HCT116 (cell line): Measurements from ENCODE around the gene TMEM132C. TPM values are rescaled to one million over a fixed set of nuclear protein-coding genes. Genes with fewer than 3 reads are reported as not detected.

ENCODE experiments used
- ATAC-seq: fragments of 200-7000 bp; cut with Tn5 transposase; 2 replicates; pipeline ENCODE4 v1.9.1; 2020; ENCODE audit warnings: mild to moderate bottlenecking, moderate library complexity
- BruUV-seq: library from RNA; stranded (reverse); fragments of 400-500 nt; replicated peaks from 2 replicates; lab custom pipeline; 2021; lab: Mats Ljungman, UMichigan
- CTCF ChIA-PET: fragments of 300-600 bp; sonication (Branson Sonifier 250); formaldehyde crosslinking; loops from one replicate; lab custom pipeline; 2021; ENCODE audit warnings: antibody characterized with exemption; lab: Charles Lee
- POLR2A ChIA-PET: fragments of 300-600, 350-600 bp; sonication (Branson Sonifier 250); formaldehyde crosslinking; loops from one replicate; lab custom pipeline; 2021; ENCODE audit warnings: antibody characterized with exemption; lab: Charles Lee
- RAD21 ChIA-PET, 2 experiments: fragments of 300-600 bp; sonication (Branson Sonifier 250); formaldehyde crosslinking; loops; one replicate each; lab custom pipeline; 2023; ENCODE audit warnings: low total read pairs in 2 of 2; ENCODE audit not compliant: uncharacterized antibody in 2 of 2, unreplicated experiment in 2 of 2, low non-redundant PET in 1 of 2; lab: Charles Lee
- DNase-seq: peaks from one replicate; pipeline ENCODE4 v3.0.0-alpha.2; 2010; ENCODE audit warnings: low read depth, low spot score
- H2AFZ ChIP-seq: fragments of 200-600 bp; shearing (Covaris generic), sonication (generic); 2 replicates; pipeline ENCODE4 v1.6.1; 2017; ENCODE audit warnings: low read depth, mixed run types, mixed read lengths, antibody characterized with exemption, low read length; ENCODE audit not compliant: poor library complexity, severe bottlenecking
- H3K27ac ChIP-seq: 2 replicates; pipeline ENCODE4 v1.5.1; 2012; ENCODE audit warnings: low read depth, low read length
- H3K27me3 ChIP-seq: fragments of 200-600 bp; sonication (generic); 2 replicates; pipeline ENCODE4 v1.6.1; 2016; ENCODE audit warnings: mixed run types, low read length, mixed read lengths; ENCODE audit not compliant: insufficient read depth
- H3K36me3 ChIP-seq, 2 experiments: fragments of 200-500 bp in 1 of 2; fragments of 200-600 bp in 1 of 2; sonication (Bioruptor generic) in 1 of 2; sonication (generic) in 1 of 2; 2 replicates each; pipeline versions ENCODE4 v1.5.1 to v1.6.1; 2014 to 2016; ENCODE audit warnings: low read length in 2 of 2, inconsistent platforms in 1 of 2, mixed read lengths in 1 of 2, mixed run types in 1 of 2; ENCODE audit not compliant: insufficient read depth in 2 of 2, control insufficient read depth in 1 of 2
- H3K4me1 ChIP-seq, 2 experiments: fragments of 200-600 bp in 1 of 2; sonication (generic) in 1 of 2; 2 replicates each; pipeline versions ENCODE4 v1.5.1 to v1.6.1; 2012 to 2017; ENCODE audit warnings: low read length in 2 of 2, inconsistent platforms in 1 of 2, mild to moderate bottlenecking in 1 of 2, mixed read lengths in 1 of 2, mixed run types in 1 of 2, moderate library complexity in 1 of 2; ENCODE audit not compliant: insufficient read depth in 2 of 2, control insufficient read depth in 1 of 2
- H3K4me2 ChIP-seq: fragments of 200-600 bp; sonication (generic); 2 replicates; pipeline ENCODE4 v1.6.1; 2017; ENCODE audit warnings: mixed run types, low read length, mixed read lengths
- H3K4me3 ChIP-seq, 2 experiments: fragments of 200-600 bp in 1 of 2; sonication (generic) in 1 of 2; replicated peaks in 1 of 2; 2 replicates each; pipeline ENCODE4 v1.5.1; 2011 to 2016; ENCODE audit warnings: low read length in 2 of 2, control low read depth in 1 of 2, low read depth in 1 of 2, mild to moderate bottlenecking in 1 of 2, mixed read lengths in 1 of 2, mixed run types in 1 of 2
- H3K79me2 ChIP-seq: fragments of 200-600 bp; sonication (generic); 2 replicates; pipeline ENCODE4 v1.6.1; 2017; ENCODE audit warnings: mild to moderate bottlenecking, mixed run types, low read length, moderate library complexity, mixed read lengths; ENCODE audit not compliant: insufficient read depth
- H3K9ac ChIP-seq: fragments of 200-600 bp; sonication (generic); 2 replicates; pipeline ENCODE4 v1.6.1; 2016; ENCODE audit warnings: low read length, mixed read lengths
- H3K9me2 ChIP-seq: fragments of 200-600 bp; sonication (generic), shearing (Covaris generic); 2 replicates; pipeline ENCODE4 v1.6.1; 2017; ENCODE audit warnings: mixed run types, mild to moderate bottlenecking, moderate library complexity; ENCODE audit not compliant: insufficient read depth
- H3K9me3 ChIP-seq, 2 experiments: fragments of 200-500 bp in 1 of 2; fragments of 200-600 bp in 1 of 2; sonication (Bioruptor generic) in 1 of 2; sonication (generic) in 1 of 2; 2 replicates each; pipeline ENCODE4 v1.6.1; 2014 to 2017; ENCODE audit warnings: low read length in 2 of 2, mixed read lengths in 2 of 2, inconsistent platforms in 1 of 2, low read depth in 1 of 2, mild to moderate bottlenecking in 1 of 2, mixed run types in 1 of 2, moderate library complexity in 1 of 2; ENCODE audit not compliant: control insufficient read depth in 1 of 2, insufficient read depth in 1 of 2
- H4K20me1 ChIP-seq: fragments of 200-600 bp; sonication (generic), shearing (Covaris generic); 2 replicates; pipeline ENCODE4 v1.6.1; 2017; ENCODE audit warnings: mixed run types, mild to moderate bottlenecking, moderate library complexity; ENCODE audit not compliant: insufficient read depth
- CEBPB ChIP-seq: IDR thresholded peaks from 2 replicates; pipeline ENCODE4 v1.6.1; 2012; ENCODE audit warnings: low read depth
- CTCF ChIP-seq, 3 experiments: fragments of 200-600 bp in 1 of 3; sonication (generic) in 1 of 3; IDR thresholded peaks in 2 of 3; conservative IDR thresholded peaks in 1 of 3; 2 replicates each; pipeline ENCODE4 v1.5.1; 2012 to 2017; ENCODE audit warnings: low read depth in 2 of 3, low read length in 2 of 3, antibody characterized with exemption in 1 of 3, borderline replicate concordance in 1 of 3, control low read depth in 1 of 3, mild to moderate bottlenecking in 1 of 3, mixed read lengths in 1 of 3, mixed run types in 1 of 3, moderate library complexity in 1 of 3; ENCODE audit not compliant: insufficient read depth in 1 of 3
- ELF1 ChIP-seq: IDR thresholded peaks from 2 replicates; pipeline ENCODE4 v1.6.1; 2012; ENCODE audit warnings: low read depth, borderline replicate concordance
- EZH2 ChIP-seq: fragments of 200-600 bp; sonication (generic); IDR thresholded peaks from 2 replicates; pipeline ENCODE4 v1.6.1; 2017; ENCODE audit warnings: antibody characterized with exemption, mixed run types
- EZH2phosphoT487 ChIP-seq: fragments of 200-600 bp; IDR thresholded peaks from 2 replicates; pipeline ENCODE4 v1.6.1; 2018; ENCODE audit warnings: antibody characterized with exemption, borderline replicate concordance
- FOSL1 ChIP-seq: IDR thresholded peaks from 2 replicates; pipeline ENCODE4 v1.6.1; 2012; ENCODE audit warnings: low read depth
- MAX ChIP-seq: IDR thresholded peaks from 2 replicates; pipeline ENCODE4 v1.6.1; 2012
- REST ChIP-seq: IDR thresholded peaks from 2 replicates; pipeline ENCODE4 v1.6.1; 2012; ENCODE audit warnings: low read depth
- SRF ChIP-seq: IDR thresholded peaks from 2 replicates; pipeline ENCODE4 v1.6.1; 2012; ENCODE audit warnings: low read depth
- ZBTB33 ChIP-seq: IDR thresholded peaks from 2 replicates; pipeline ENCODE4 v1.6.1; 2011; ENCODE audit warnings: mild to moderate bottlenecking, low read length, moderate library complexity; ENCODE audit not compliant: insufficient replicate concordance; ENCODE audit errors: extremely low read depth
- intact Hi-C: fragments of 100-400 bp; cut with micrococcal nuclease; formaldehyde crosslinking; loops from 2 replicates; pipeline ENCODE4 v1.10.0; 2022
- total RNA-seq: library from RNA; stranded (reverse); gene quantifications from one replicate; pipeline ENCODE4 v1.2.1, GENCODE V29; 2021; ENCODE audit not compliant: unreplicated experiment

The TMEM132C gene
- total RNA-seq, 1 experiment from 2014 or later: not detected

GRCh38 chr12:128519426-128519825, 252.5 kb downstream of the TMEM132C start:
- H3K9ac ChIP-seq: no peak overlapping the region
- no peak overlapping the region for H2AFZ ChIP-seq
- H3K4me1 ChIP-seq: no peaks in the 10 kb centered on the region
- no peaks in the 10 kb centered on the region for H3K79me2 ChIP-seq
- no peak overlapping the region for H3K4me3 ChIP-seq
- H3K9me3 ChIP-seq: peaks cover 0 to 9% of the 10 kb centered on the region in 2 experiments; a peak in 2 of 4 replicates
- CTCF ChIA-PET: no interaction called here
- H3K4me2 ChIP-seq: no peak overlapping the region
- TF ChIP-seq EZH2phosphoT487 (no peak), REST (no peak), FOSL1 (no peak)
- TF ChIP-seq, all 23 proteins: peak for 0
- Histone ChIP-seq H4K20me1 (no peaks in the 10 kb centered on the region), H3K9me2 (no peaks in the 10 kb centered on the region), H3K27ac (no peak overlapping the region), H3K27me3 (no peaks in the 10 kb centered on the region), H3K36me3 (no peaks in the 10 kb centered on the region)
- ChIA-PET RAD21 (no interaction called here), POLR2A (no interaction called here)
- BruUV-seq: no TSS peak
- intact Hi-C loops: no loop called here
- DNase-seq: no peak
- no peak for ATAC-seq

GRCh38 chr12:128521981-128522380, 255.0 kb downstream of the TMEM132C start:
- H3K9me3 ChIP-seq: no peaks in the 10 kb centered on the region; a peak in 2 of 4 replicates
- no peak overlapping the region for H2AFZ ChIP-seq
- BruUV-seq: no TSS peak
- H3K9ac ChIP-seq: no peak overlapping the region
- CTCF ChIA-PET: no interaction called here
- no peak for DNase-seq
- H4K20me1 ChIP-seq: no peaks in the 10 kb centered on the region
- H3K27ac ChIP-seq: no peak overlapping the region
- H3K9me2 ChIP-seq: no peaks in the 10 kb centered on the region
- TF ChIP-seq CEBPB (no peak), FOSL1 (no peak), ELF1 (no peak), CTCF (IDR thresholded peaks at IDR 0.05 in 2 of 3, conservative IDR thresholded peaks at IDR 0.05 in 1 of 3; ENCODE audit: borderline replicate concordance in 1 of 3, insufficient read depth in 1 of 3, low read depth in 2 of 3, low read length in 2 of 3) (no peak), SRF (no peak), MAX (no peak), EZH2 (no peak), ZBTB33 (no peak), EZH2phosphoT487 (no peak)
- no peaks in the 10 kb centered on the region for H3K79me2 ChIP-seq
- H3K4me2 ChIP-seq: no peak overlapping the region
- no peaks in the 10 kb centered on the region for H3K36me3 ChIP-seq
- RAD21 ChIA-PET: no interaction called here
- no peak overlapping the region for H3K4me3 ChIP-seq
- no peaks in the 10 kb centered on the region for H3K27me3 ChIP-seq
- no peaks in the 10 kb centered on the region for H3K4me1 ChIP-seq
- intact Hi-C loops: no loop called here
- no peak for ATAC-seq
- POLR2A ChIA-PET: no interaction called here
